ENCODE results near the gene B9D1. TPM values are rescaled to one million over a fixed set of nuclear protein-coding genes. Genes with fewer than 3 reads are reported as not detected.

The B9D1 gene
- total RNA-seq, 2 experiments from 2014 or later: 1.1 to 2.6 TPM

- no peak for ATAC-seq
- CTCF ChIA-PET: interaction anchor here (0.6 to 1.4 kb wide), 2 partner anchors 9 to 41 kb away, joined by 3 to 4 read pairs; no protein-coding TSS in a partner anchor
Measured at GRCh38 chr17:19298569-19299213, 63.8 kb downstream of the B9D1 start.

GRCh38 chr17:19296786-19297778, 65.4 kb downstream of the B9D1 start:
- H3K4me1 Mint-ChIP-seq: no peaks in the 10 kb centered on the region
- CTCF ChIA-PET: no interaction called here
- H3K36me3 Mint-ChIP-seq: no peaks in the 10 kb centered on the region
- H3K4me3 Mint-ChIP-seq: no peak overlapping the region
- DNase-seq: no peak
- H3K27me3 Mint-ChIP-seq: no peaks in the 10 kb centered on the region
- H3K27ac Mint-ChIP-seq: no peak overlapping the region
- ATAC-seq: no peak
- H3K9me3 Mint-ChIP-seq (ENCODE audit: low read depth): no peaks in the 10 kb centered on the region

More at GRCh38 chr17:19298569-19299213, 63.8 kb downstream of the B9D1 start:
- H3K27ac Mint-ChIP-seq: no peak overlapping the region
- H3K9me3 Mint-ChIP-seq (ENCODE audit: low read depth): no peaks in the 10 kb centered on the region
- H3K4me3 Mint-ChIP-seq: no peak overlapping the region
- DNase-seq: no peak
- H3K4me1 Mint-ChIP-seq: peaks cover 5% of the 10 kb centered on the region
- no peaks in the 10 kb centered on the region for H3K27me3 Mint-ChIP-seq
- no peaks in the 10 kb centered on the region for H3K36me3 Mint-ChIP-seq

- Mint-ChIP-seq H3K4me3 (no peak overlapping the region), H3K4me1 (peaks cover 5% of the 10 kb centered on the region), H3K9me3 (ENCODE audit: low read depth) (no peaks in the 10 kb centered on the region), H3K27me3 (no peaks in the 10 kb centered on the region), H3K36me3 (no peaks in the 10 kb centered on the region), H3K27ac (no peak overlapping the region)
- ATAC-seq (no peak), DNase-seq (no peak)
- CTCF ChIA-PET: interaction anchor here (2.5 kb wide), 1 partner anchor 11 kb away, joined by 12 read pairs; no protein-coding TSS in a partner anchor
Measured at GRCh38 chr17:19295473-19296135, 66.9 kb downstream of the B9D1 start.

GRCh38 chr17:19294443-19294842, 68.1 kb downstream of the B9D1 start:
- ATAC-seq (no peak), DNase-seq (no peak)
- peaks cover 12% of the 10 kb centered on the region for H3K4me1 Mint-ChIP-seq
- no peak overlapping the region for H3K4me3 Mint-ChIP-seq
- no peak overlapping the region for H3K27ac Mint-ChIP-seq
- H3K27me3 Mint-ChIP-seq: no peaks in the 10 kb centered on the region
- CTCF ChIA-PET: interaction anchor here (2.5 kb wide), 1 partner anchor 12 kb away, joined by 12 read pairs; no protein-coding TSS in a partner anchor
- H3K36me3 Mint-ChIP-seq: no peaks in the 10 kb centered on the region
- H3K9me3 Mint-ChIP-seq (ENCODE audit: low read depth): no peaks in the 10 kb centered on the region

Small RNA genes within 50 kb of the gene (microRNA-seq; reads per million reads assigned to microRNA genes)
- gene MIR1180: 91.5 reads per million, percentile 65 among the genes with 10 or more reads in this experiment

Other genes with a start within 250 kb of the B9D1 start
- 1 to 10 TPM; 7.5 to 8.1 TPM for gene GRAPL, start 235.1 kb downstream of the B9D1 start, total RNA-seq
- gene EPN2, start 125.4 kb downstream of the B9D1 start, total RNA-seq: 10 to 100 TPM in 1 of 2 experiments, 1 to 10 TPM in 1; 2.9 to 15.3 TPM
- gene MAPK7, start 15.8 kb upstream of the B9D1 start, total RNA-seq: 10 to 100 TPM; 16.9 to 27.8 TPM
- not detected for gene MFAP4, start 24.5 kb upstream of the B9D1 start, total RNA-seq
- under 1 TPM; 0.14 to 0.20 TPM for gene RNF112, start 48.5 kb upstream of the B9D1 start, total RNA-seq
- under 1 TPM in 1 of 2 experiments, not detected in 1; 0.19 TPM for gene SLC47A1, start 171.1 kb upstream of the B9D1 start, total RNA-seq